ENCODE results near the gene TLE1. TPM values are rescaled to one million over a fixed set of nuclear protein-coding genes. Genes with fewer than 3 reads are reported as not detected.

TLE1 gene
- total and polyA plus RNA-seq, 9 donors: 25.8 to 58.1 (median 41.1) TPM

DNA sequence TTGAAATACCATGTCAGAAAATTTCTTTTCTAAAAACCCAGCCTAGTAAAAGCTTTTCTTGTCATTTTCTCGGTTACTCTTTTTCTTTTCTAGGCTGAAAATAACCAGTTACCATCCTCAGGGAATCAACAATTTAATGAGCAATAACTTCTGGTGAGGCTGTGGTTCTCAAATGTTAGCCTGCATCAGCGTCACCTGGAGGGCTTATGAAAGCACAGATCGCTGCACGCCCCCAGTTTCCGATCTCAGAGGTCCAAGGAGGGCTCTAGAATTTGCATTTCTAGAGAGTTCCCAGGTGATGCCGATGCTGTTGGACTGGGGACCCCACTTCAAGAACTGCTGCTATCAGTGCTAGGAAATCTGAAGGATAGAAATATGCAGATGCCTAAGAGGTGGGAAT lies 28.9 kb upstream of the TLE1 start:
- no peak for DNase-seq
- TF ChIP-seq EP300 (IDR thresholded peaks at IDR 0.05) (no peak), POLR2A (IDR thresholded peaks at IDR 0.05) (no peak), CTCF (IDR thresholded peaks at IDR 0.05) (no peak)

GRCh38 chr9:81717747-81718077 lies 28.4 kb upstream of the TLE1 start:
- Histone ChIP-seq H3K27me3 (no peaks in the 10 kb centered on the region), H3K36me3 (no peaks in the 10 kb centered on the region), H3K9me3 (no peaks in the 10 kb centered on the region), H3K4me1 (ENCODE audit: insufficient read depth) (no peaks in the 10 kb centered on the region), H3K4me3 (no peak overlapping the region), H3K27ac (no peak overlapping the region)
- DNase-seq: no peak
- TF ChIP-seq EP300 (IDR thresholded peaks at IDR 0.05): no peak
- no peak for TF ChIP-seq CTCF (IDR thresholded peaks at IDR 0.05)
- TF ChIP-seq POLR2A (IDR thresholded peaks at IDR 0.05): no peak
- intact Hi-C loops (cut with DNase I): no loop called here

More for the DNA sequence above, 28.9 kb upstream of the TLE1 start:
- H3K27me3 ChIP-seq: no peaks in the 10 kb centered on the region
- intact Hi-C loops (cut with DNase I): no loop called here
- H3K4me3 ChIP-seq: no peak overlapping the region
- WGBS, 3 donors: 80 to 89% (median 84%) methylated on average over 6 of the region's 6 CpGs
- no peaks in the 10 kb centered on the region for H3K36me3 ChIP-seq
- no peaks in the 10 kb centered on the region for H3K9me3 ChIP-seq
- H3K4me1 ChIP-seq (ENCODE audit: insufficient read depth): no peaks in the 10 kb centered on the region
- H3K27ac ChIP-seq: no peak overlapping the region

- H3K27me3 ChIP-seq: no peaks in the 10 kb centered on the region
- no peaks in the 10 kb centered on the region for H3K4me1 ChIP-seq (ENCODE audit: insufficient read depth)
- no peak for DNase-seq
- no peaks in the 10 kb centered on the region for H3K9me3 ChIP-seq
- no peak for TF ChIP-seq EP300 (IDR thresholded peaks at IDR 0.05)
- TF ChIP-seq POLR2A (IDR thresholded peaks at IDR 0.05): no peak
- no peak for TF ChIP-seq CTCF (IDR thresholded peaks at IDR 0.05)
- intact Hi-C loops (cut with DNase I): no loop called here
- H3K27ac ChIP-seq: no peak overlapping the region
- WGBS, 3 donors: 77 to 86% (median 86%) methylated on average over 5 of the region's 5 CpGs
- H3K4me3 ChIP-seq: no peak overlapping the region
- H3K36me3 ChIP-seq: no peaks in the 10 kb centered on the region
These were observed 27.9 kb upstream of the TLE1 start for GRCh38 chr9:81717061-81717746.

DNA sequence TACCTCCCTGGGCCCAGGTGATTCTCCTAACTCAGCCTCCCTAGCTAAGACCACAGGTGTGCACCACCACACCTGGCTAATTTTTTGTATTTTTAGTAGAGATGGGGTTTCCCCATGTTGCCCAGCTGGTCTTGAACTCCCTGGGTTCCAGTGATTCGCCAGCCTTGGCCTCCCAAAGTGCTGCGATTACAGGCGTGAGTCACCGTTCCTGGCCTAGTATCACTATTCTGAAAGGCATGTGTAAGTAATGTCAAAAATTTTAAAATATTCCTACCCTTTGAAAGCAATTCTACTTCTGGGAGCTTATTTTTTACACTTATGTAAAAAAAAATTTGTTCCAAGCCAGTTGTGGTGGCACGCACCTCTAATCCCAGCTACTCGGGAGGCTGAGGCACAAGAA lies 27.1 kb upstream of the TLE1 start:
- H3K36me3 ChIP-seq: no peaks in the 10 kb centered on the region
- H3K9me3 ChIP-seq: no peaks in the 10 kb centered on the region
- H3K4me3 ChIP-seq: no peak overlapping the region
- no peaks in the 10 kb centered on the region for H3K27me3 ChIP-seq
- TF ChIP-seq POLR2A (IDR thresholded peaks at IDR 0.05) (no peak), EP300 (IDR thresholded peaks at IDR 0.05) (no peak), CTCF (IDR thresholded peaks at IDR 0.05) (no peak)
- no peaks in the 10 kb centered on the region for H3K4me1 ChIP-seq (ENCODE audit: insufficient read depth)
- 93 to 96% (median 95%) methylated on average over 6 of the region's 6 CpGs for WGBS, 3 donors
- intact Hi-C loops (cut with DNase I): no loop called here
- no peak for DNase-seq
- no peak overlapping the region for H3K27ac ChIP-seq
